KMS-11 (cell line): ENCODE measurements around the gene MYH7B.

Experiments used
- H2AFZ ChIP-seq: fragments of 200-600 bp; sonication (generic); 2 replicates; pipeline ENCODE4 v1.6.1; 2016; ENCODE audit warnings: antibody characterized with exemption, mixed run types, low read depth
- H3K27ac ChIP-seq: fragments of 200-600 bp; sonication (generic); 2 replicates; pipeline ENCODE4 v1.6.1; 2016; ENCODE audit warnings: mild to moderate bottlenecking, mixed run types
- H3K27me3 ChIP-seq: fragments of 200-600 bp; sonication (generic); 2 replicates; pipeline ENCODE4 v1.6.1; 2017; ENCODE audit warnings: mild to moderate bottlenecking, low read depth, mixed run types, moderate library complexity; ENCODE audit not compliant: insufficient read depth
- H3K36me3 ChIP-seq: fragments of 200-600 bp; sonication (generic); 2 replicates; pipeline ENCODE4 v1.6.1; 2017; ENCODE audit warnings: mild to moderate bottlenecking, mixed run types; ENCODE audit not compliant: insufficient read depth
- H3K4me1 ChIP-seq: fragments of 200-600 bp; sonication (generic); 2 replicates; pipeline ENCODE4 v1.6.1; 2016; ENCODE audit warnings: mild to moderate bottlenecking, low read depth, mixed run types; ENCODE audit not compliant: poor library complexity, severe bottlenecking
- H3K4me2 ChIP-seq: fragments of 200-600 bp; sonication (generic); 2 replicates; pipeline ENCODE4 v1.7.0; 2016; ENCODE audit warnings: mild to moderate bottlenecking, mixed run types
- H3K4me3 ChIP-seq: fragments of 200-600 bp; sonication (generic); IDR thresholded peaks from 2 replicates; pipeline ENCODE4 v1.6.1; 2017; ENCODE audit warnings: low read depth, low read length, mixed read lengths; ENCODE audit not compliant: insufficient read depth
- H3K79me2 ChIP-seq: fragments of 200-600 bp; sonication (generic); 2 replicates; pipeline ENCODE4 v1.6.1; 2016; ENCODE audit warnings: low read depth, mixed run types; ENCODE audit not compliant: insufficient read depth
- H3K9ac ChIP-seq: fragments of 200-600 bp; sonication (generic); 2 replicates; pipeline ENCODE4 v1.6.1; 2016; ENCODE audit warnings: mild to moderate bottlenecking, mixed run types
- H4K20me1 ChIP-seq: fragments of 200-600 bp; sonication (generic); 2 replicates; pipeline ENCODE4 v1.6.1; 2016; ENCODE audit warnings: mild to moderate bottlenecking, mixed run types; ENCODE audit not compliant: insufficient read depth
- CTCF ChIP-seq: fragments of 200-600 bp; sonication (generic); conservative IDR thresholded peaks from 2 replicates; pipeline ENCODE4 v1.6.1; 2017; ENCODE audit warnings: low read depth, mild to moderate bottlenecking, antibody characterized with exemption, low read length, moderate library complexity, mixed read lengths

The MYH7B gene

GRCh38 chr20:35003211-35004031 lies 47.8 kb downstream of the MYH7B start:
- peaks cover 9% of the 10 kb centered on the region; the same call in 1 of the 2 replicates for H3K36me3 ChIP-seq
- H3K4me3 ChIP-seq: no peak overlapping the region
- H3K27ac ChIP-seq: no peak overlapping the region
- H3K79me2 ChIP-seq: no peaks in the 10 kb centered on the region
- TF ChIP-seq CTCF: no peak
- no peak overlapping the region for H2AFZ ChIP-seq
- no peaks in the 10 kb centered on the region for H3K27me3 ChIP-seq
- H3K9ac ChIP-seq: no peak overlapping the region
- H4K20me1 ChIP-seq: no peaks in the 10 kb centered on the region
- H3K4me1 ChIP-seq: no peaks in the 10 kb centered on the region
- H3K4me2 ChIP-seq: no peak overlapping the region

GRCh38 chr20:35004051-35004725 lies 48.5 kb downstream of the MYH7B start:
- Histone ChIP-seq H3K4me1 (no peaks in the 10 kb centered on the region), H2AFZ (no peak overlapping the region), H3K36me3 (peaks cover 9% of the 10 kb centered on the region; the same call in 1 of the 2 replicates), H3K4me3 (no peak overlapping the region), H3K9ac (no peak overlapping the region), H4K20me1 (no peaks in the 10 kb centered on the region), H3K27ac (no peak overlapping the region), H3K79me2 (no peaks in the 10 kb centered on the region), H3K4me2 (no peak overlapping the region), H3K27me3 (no peaks in the 10 kb centered on the region)
- TF ChIP-seq CTCF: no peak

GRCh38 chr20:35004749-35005462 lies 49.2 kb downstream of the MYH7B start:
- H3K27ac ChIP-seq: no peak overlapping the region
- no peaks in the 10 kb centered on the region for H4K20me1 ChIP-seq
- H2AFZ ChIP-seq: no peak overlapping the region
- peaks cover 9% of the 10 kb centered on the region; the same call in 1 of the 2 replicates for H3K36me3 ChIP-seq
- H3K4me1 ChIP-seq: no peaks in the 10 kb centered on the region
- no peak for TF ChIP-seq CTCF
- no peak overlapping the region for H3K4me3 ChIP-seq
- H3K4me2 ChIP-seq: no peak overlapping the region
- H3K27me3 ChIP-seq: no peaks in the 10 kb centered on the region
- no peak overlapping the region for H3K9ac ChIP-seq
- no peaks in the 10 kb centered on the region for H3K79me2 ChIP-seq
